Ammon's horn (tissue), 1 donor: ENCODE measurements around the gene ACTL10.

ENCODE experiments used
- DNase-seq: peaks from one replicate; pipeline ENCODE4 v3.0.0-alpha.2; 2016; ENCODE audit warnings: low spot score

ACTL10 gene

GRCh38 chr20:33677991-33678702 is 11.4 kb downstream of the ACTL10 start:
- no peak for DNase-seq

DNA sequence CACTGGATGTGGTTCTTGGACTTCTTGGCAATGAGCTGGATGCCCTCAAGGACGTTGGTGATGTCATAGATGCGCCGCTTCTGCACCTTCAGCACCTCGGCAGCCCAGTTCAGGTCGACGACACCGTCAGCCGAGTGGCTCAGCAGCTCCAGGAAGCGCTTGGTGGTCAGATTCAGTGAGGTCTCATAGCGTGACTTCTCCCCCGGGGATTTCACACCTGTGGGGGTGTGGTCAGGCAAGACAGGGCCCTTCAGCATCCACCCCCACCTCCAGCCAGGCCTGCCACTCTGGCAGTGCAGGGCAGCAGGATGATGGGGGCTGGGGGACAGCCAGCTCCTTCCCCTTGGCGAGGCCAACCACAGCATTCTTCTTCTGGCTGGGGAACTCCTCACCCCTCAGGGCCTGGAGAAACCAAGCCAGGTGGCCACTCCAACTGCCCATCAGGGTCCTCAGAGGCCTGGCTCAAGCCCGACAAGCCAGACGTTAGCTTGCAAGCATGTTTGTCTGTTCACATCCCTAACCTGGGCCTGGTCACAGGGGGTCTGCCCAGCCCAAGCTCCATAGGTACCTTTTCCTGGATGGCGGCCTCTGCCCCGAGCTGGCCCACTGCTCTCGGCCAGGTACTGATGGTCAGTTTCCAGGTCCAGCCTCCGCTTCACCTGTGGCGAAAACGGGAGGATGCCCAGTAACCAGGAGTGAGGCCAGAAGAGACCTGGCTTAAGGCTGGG is 13.2 kb downstream of the ACTL10 start:
- no peak for DNase-seq

DNA sequence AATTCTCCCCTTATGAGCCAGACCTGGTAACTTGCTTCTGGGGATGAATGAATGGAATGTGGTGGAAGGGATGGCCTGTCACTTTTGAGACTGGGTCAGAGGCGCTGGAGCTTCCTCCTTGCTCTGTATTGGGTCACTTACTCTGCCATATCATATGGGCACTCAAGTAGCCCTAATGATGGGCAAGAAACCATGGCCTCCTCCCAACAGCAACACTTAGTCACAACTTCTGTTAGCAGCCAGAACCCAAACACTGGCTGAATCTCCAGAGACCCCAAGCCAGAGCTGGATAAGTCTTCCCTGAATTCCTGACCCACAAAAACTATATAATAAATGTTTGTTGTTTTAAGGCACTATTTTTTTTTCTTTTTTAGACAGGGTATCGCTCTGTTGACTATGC is 13.9 kb downstream of the ACTL10 start:
- no peak for DNase-seq

GRCh38 chr20:33681288-33681687 is 14.5 kb downstream of the ACTL10 start:
- no peak for DNase-seq

DNA sequence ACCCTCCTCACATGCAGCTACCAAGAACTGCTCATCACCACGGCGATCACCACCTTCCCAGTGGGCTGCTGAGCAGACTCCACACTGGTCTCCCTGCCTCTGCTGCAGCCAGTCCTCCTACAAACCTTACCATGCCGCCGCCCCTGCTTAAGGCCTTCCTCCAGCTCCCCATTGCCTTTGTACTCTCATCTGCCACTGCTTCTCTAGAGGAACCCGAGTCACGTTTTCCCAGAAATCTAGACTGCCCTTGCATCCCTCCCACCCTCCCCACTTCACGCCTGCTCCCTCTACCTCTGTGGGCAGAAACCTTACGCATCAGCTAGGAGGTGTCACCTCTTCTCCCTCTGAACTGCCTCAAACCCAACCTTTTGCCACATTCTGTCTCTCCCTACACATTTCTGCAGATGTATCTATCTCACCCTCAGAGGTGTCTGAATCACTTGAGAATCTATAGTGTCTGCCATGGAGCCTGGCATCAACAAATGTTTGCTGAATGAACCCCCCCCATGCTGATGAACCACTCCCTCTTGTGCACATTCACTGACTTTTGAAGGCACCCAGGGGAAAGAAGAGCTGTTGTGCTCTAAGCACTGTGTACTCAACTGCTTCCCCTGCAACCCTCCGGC is 15.1 kb downstream of the ACTL10 start:
- DNase-seq: no peak

GRCh38 chr20:33684533-33685327 is 18.0 kb downstream of the ACTL10 start:
- no peak for DNase-seq

GRCh38 chr20:33685328-33686099 is 18.8 kb downstream of the ACTL10 start:
- peak; percentile 3 for DNase-seq

DNA sequence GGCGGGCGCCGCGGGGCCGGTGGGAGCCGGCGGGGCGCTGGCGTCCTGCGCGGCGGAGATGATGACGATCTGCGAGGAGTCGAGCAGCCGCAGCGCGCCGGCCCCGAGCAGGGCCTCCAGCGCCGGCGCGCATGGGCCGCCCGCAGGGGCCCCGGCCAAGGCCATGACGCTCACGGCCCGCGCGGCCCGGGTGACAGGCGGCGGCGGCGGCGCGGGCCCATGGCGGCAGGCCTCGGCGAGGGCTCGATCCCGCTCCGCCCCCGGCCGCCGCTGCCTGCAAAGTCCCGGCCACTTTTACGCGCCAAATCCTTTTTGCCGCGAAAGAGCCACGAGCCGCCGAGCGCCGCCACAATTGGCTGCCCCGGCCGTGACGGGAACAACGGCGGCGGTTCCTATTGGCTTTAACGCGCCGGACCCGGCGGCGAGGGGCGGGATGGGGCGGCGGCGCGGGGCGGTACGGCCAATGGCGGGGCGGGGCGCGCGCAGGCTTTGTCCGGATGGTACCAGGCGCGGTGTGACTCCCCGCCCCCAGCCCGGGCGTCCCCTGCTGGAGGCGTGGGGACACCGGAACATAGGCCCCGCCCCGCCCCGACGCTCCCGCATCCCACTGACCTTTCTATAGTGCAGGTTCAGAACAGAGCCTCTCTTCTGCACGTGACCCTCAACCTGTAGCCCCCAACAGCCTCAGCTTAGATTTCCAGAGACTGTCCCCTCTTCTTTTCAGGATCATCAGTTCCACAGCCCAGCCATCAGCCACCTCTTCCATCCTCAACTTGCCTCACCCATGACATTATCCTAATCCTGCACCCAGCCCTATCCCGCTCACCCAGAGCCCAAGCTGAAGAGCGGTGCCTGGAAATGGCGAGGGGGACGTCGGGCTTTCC is 19.6 kb downstream of the ACTL10 start, which contains the start of gene E2F1:
Gene E2F1, minus strand, starts transcription at position 286 of the 884 bp plus-strand sequence. Its CDS starts 121 bp downstream, at position 165.
- peak; percentile 96 for DNase-seq

DNA sequence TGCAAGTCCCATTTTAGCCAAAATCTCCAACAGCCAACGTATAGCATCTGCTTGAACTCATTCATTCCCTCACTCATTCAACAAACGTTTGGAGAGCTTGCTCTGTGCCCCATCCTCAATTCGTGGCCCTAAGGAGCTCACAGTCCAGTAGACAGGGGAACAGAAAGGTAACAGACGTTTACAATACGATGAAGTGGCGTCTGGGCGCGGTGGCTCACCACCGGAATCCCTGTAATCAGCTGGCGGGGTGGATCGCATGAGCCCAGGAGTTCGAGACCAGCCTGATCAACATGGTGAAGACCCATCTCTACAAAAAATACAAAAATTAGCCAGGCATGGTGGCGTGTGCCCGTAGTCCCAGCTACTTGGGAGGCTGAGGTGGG is 20.2 kb downstream of the ACTL10 start:
- no peak for DNase-seq

DNA sequence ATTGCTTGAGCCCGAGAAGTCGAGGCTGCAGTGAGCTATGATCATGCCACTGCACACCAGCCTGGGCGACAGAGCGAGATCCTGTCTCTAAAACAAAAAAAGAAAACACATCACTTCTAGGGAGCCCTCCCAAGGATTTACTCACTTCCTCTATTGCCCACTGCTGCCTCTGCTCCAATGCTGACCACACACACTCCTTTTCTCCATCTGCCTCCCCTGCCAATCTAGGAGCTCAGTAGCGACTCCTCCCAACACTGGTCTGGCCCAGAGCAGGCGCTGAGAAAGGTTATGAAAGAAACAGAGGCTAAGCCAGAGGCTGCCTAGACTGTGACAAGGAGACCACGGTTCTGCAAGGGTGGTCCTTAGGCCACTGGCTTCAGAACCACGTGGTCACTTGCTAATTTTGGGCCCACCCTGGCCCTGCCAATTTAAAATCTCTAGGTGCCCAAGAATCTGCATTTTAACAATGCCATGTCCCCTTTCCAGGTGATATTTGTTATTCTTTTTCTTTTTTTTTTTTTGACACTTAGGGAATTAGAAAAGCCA is 20.7 kb downstream of the ACTL10 start:
- DNase-seq: no peak

- no peak for DNase-seq
These were observed 21.5 kb downstream of the ACTL10 start for GRCh38 chr20:33687993-33688937.

- no peak for DNase-seq
These were observed 22.2 kb downstream of the ACTL10 start for GRCh38 chr20:33688938-33689424.

DNA sequence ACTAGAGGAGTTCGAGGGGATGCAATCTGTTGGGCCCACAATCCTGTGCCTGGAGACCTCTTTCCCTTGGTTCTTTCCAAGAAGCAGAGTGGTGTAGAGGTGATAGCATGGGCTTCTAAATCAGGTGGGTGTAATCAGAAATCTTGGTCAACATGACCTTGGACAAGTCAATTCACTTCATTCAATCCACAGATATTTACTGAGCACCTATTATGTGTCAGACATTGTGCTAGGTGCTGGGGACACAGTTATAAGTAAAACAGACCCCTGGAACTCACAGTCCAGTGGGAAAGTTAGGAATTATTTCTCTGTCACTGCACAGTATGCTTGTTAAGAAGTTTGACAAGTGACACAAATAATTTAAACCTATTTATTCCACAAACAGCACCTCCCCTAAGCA is 22.8 kb downstream of the ACTL10 start:
- DNase-seq: no peak

- DNase-seq: peak; percentile 79
These were observed 23.2 kb downstream of the ACTL10 start for GRCh38 chr20:33689973-33690372.

DNA sequence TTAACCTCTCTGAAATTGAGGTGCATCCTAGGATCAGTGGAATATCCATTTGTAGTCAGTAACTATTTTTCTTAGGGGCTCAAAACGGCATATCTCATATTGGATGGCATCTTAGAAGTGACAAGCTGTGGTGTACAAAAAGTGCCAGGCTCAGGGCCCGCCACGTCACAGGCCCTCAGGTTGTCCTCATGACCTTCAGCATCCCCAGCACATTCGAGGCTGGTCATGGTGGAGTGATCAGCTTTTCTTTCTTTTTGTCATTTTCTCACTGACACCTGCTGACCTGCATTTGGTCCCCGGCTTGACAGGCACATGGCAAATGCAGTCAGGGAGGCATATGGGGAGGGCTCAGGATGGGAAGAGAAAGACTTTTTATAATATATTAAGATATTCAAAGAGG is 26.5 kb downstream of the ACTL10 start:
- DNase-seq: no peak

DNA sequence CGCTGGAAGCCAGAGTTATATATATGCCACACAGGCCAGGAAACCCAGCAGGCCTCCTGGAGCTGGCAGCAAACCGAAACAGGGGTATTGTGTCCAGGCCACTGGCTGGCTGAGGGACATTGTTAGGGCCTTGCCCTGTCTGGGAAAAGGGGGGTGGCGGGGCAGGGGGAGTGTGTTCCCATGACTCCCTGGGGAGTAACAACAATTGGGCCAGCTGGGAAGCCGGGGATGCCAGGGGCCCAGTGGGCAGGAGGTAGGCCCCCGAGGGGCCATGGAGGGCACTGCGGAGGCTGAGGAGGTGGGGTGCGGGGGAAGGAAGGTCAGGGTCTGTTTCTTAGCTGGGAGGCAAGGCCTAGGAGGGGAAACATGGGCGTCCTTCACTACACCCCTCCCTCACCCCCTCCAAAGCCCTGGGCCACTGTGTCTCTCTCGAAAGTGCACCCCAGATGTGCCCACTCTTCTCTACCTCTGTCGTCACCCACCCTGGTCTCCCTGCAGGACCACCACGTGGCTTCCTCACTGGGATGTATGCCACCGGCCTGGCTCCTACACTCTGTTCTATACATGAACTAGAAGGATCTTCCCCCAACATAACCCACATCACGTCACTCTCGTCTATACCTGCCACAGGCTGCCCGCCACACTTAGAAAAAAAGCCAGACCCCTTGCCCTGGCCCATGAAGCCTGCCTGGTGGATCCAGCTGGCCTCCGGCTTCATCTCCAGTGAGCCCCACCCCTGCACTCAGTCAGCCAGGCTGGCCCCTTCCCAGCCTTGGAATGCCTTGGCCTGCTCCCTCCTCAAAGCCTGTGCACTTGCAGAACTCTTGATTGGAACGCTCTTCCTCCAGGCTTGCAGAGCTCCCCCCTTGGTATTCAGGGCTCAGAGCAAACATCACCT is 27.2 kb downstream of the ACTL10 start:
- peak; percentile 89 for DNase-seq

- DNase-seq: no peak
These were observed 27.9 kb downstream of the ACTL10 start for GRCh38 chr20:33694639-33695012.

GRCh38 chr20:33696448-33696847 is 29.7 kb downstream of the ACTL10 start:
- no peak for DNase-seq
